Liver (tissue), 3 donors: Measurements from ENCODE around the gene ZNF587B.

Experiments
- EGR1 ChIP-seq, 2 donors: IDR thresholded peaks; 2 replicates each; pipeline ENCODE4 v1.6.1; 2016 to 2018; ENCODE audit warnings: antibody characterized with exemption in 2 of 2, low read depth in 2 of 2
- FOXA1 ChIP-seq: IDR thresholded peaks from 2 replicates; pipeline ENCODE4 v1.6.1; 2016; ENCODE audit warnings: antibody characterized with exemption
- GABPA ChIP-seq, 2 donors: IDR thresholded peaks in 1 of 2; conservative IDR thresholded peaks in 1 of 2; 2 replicates each; pipeline ENCODE4 v1.6.1; 2016; ENCODE audit warnings: antibody characterized with exemption in 2 of 2, mild to moderate bottlenecking in 1 of 2, moderate library complexity in 1 of 2
- JUND ChIP-seq, 2 donors: IDR thresholded peaks; 2 replicates each; pipeline ENCODE4 v1.6.1; 2016; ENCODE audit warnings: antibody characterized with exemption in 2 of 2
- RAD21 ChIP-seq, 2 donors: IDR thresholded peaks; 2 replicates each; pipeline ENCODE4 v1.6.1; 2016; ENCODE audit warnings: antibody characterized with exemption in 2 of 2, mild to moderate bottlenecking in 2 of 2
- SP1 ChIP-seq: IDR thresholded peaks from 2 replicates; pipeline ENCODE4 v1.6.1; 2018; ENCODE audit warnings: antibody characterized with exemption, mild to moderate bottlenecking
- TAF1 ChIP-seq: conservative IDR thresholded peaks from 2 replicates; pipeline ENCODE4 v1.6.1; 2016; ENCODE audit warnings: antibody characterized with exemption, mild to moderate bottlenecking
- YY1 ChIP-seq: IDR thresholded peaks from 2 replicates; pipeline ENCODE4 v1.6.1; 2016; ENCODE audit warnings: antibody characterized with exemption, mild to moderate bottlenecking
- TF ChIP-seq, protein P1 (sequence below): fragments of 150-350 bp; IDR thresholded peaks from 2 replicates; pipeline ENCODE4 v1.5.1; 2017; ENCODE audit warnings: improper control_type of control experiment, low read depth, low read length; ENCODE audit not compliant: missing input control
- TF ChIP-seq, protein P2 (sequence below): IDR thresholded peaks from 2 replicates; pipeline ENCODE4 v1.6.1; 2016; ENCODE audit warnings: antibody characterized with exemption, mild to moderate bottlenecking
- TF ChIP-seq, protein P3 (sequence below): IDR thresholded peaks from 2 replicates; pipeline ENCODE4 v1.6.1; 2016; ENCODE audit warnings: antibody characterized with exemption
- TF ChIP-seq, protein P4 (sequence below): IDR thresholded peaks from 2 replicates; pipeline ENCODE4 v1.6.1; 2016; ENCODE audit warnings: antibody characterized with exemption
- TF ChIP-seq, protein P5 (sequence below): IDR thresholded peaks from 2 replicates; pipeline ENCODE4 v1.6.1; 2016; ENCODE audit warnings: antibody characterized with exemption
- donor health status: healthy.
- donor health status: healthy.

DNA sequence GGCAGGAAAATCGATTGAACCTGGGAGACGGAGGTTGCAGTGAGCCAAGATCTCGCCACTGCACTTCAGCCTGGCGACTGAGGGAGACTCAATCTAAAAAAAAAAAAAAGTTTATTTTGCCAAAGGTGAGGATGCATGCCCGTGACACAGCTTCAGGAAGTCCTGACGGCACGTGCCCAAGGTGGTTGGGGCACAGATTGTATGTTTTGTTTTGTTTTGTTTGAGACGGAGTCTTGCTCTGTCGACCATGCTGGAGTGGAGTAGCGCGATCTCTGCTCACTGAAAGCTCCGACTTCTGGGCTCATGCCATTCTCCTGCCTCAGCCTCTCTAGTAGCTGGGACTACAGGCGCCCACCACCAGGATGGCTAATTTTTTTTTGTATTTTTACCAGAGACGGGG lies 12.1 kb upstream of the ZNF587B start:
- TF ChIP-seq, protein P1, sequence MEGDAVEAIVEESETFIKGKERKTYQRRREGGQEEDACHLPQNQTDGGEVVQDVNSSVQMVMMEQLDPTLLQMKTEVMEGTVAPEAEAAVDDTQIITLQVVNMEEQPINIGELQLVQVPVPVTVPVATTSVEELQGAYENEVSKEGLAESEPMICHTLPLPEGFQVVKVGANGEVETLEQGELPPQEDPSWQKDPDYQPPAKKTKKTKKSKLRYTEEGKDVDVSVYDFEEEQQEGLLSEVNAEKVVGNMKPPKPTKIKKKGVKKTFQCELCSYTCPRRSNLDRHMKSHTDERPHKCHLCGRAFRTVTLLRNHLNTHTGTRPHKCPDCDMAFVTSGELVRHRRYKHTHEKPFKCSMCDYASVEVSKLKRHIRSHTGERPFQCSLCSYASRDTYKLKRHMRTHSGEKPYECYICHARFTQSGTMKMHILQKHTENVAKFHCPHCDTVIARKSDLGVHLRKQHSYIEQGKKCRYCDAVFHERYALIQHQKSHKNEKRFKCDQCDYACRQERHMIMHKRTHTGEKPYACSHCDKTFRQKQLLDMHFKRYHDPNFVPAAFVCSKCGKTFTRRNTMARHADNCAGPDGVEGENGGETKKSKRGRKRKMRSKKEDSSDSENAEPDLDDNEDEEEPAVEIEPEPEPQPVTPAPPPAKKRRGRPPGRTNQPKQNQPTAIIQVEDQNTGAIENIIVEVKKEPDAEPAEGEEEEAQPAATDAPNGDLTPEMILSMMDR: no peak
- TF ChIP-seq, protein P2, sequence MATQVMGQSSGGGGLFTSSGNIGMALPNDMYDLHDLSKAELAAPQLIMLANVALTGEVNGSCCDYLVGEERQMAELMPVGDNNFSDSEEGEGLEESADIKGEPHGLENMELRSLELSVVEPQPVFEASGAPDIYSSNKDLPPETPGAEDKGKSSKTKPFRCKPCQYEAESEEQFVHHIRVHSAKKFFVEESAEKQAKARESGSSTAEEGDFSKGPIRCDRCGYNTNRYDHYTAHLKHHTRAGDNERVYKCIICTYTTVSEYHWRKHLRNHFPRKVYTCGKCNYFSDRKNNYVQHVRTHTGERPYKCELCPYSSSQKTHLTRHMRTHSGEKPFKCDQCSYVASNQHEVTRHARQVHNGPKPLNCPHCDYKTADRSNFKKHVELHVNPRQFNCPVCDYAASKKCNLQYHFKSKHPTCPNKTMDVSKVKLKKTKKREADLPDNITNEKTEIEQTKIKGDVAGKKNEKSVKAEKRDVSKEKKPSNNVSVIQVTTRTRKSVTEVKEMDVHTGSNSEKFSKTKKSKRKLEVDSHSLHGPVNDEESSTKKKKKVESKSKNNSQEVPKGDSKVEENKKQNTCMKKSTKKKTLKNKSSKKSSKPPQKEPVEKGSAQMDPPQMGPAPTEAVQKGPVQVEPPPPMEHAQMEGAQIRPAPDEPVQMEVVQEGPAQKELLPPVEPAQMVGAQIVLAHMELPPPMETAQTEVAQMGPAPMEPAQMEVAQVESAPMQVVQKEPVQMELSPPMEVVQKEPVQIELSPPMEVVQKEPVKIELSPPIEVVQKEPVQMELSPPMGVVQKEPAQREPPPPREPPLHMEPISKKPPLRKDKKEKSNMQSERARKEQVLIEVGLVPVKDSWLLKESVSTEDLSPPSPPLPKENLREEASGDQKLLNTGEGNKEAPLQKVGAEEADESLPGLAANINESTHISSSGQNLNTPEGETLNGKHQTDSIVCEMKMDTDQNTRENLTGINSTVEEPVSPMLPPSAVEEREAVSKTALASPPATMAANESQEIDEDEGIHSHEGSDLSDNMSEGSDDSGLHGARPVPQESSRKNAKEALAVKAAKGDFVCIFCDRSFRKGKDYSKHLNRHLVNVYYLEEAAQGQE: no peak
- TF ChIP-seq SP1 (no peak), RAD21 (IDR thresholded peaks at IDR 0.05) (no peak), EGR1 (IDR thresholded peaks at IDR 0.05; ENCODE audit: low read depth in 2 of 2) (no peak), JUND (IDR thresholded peaks at IDR 0.05) (no peak), TAF1 (no peak), YY1 (no peak), FOXA1 (no peak), GABPA (IDR thresholded peaks at IDR 0.05 in 1 of 2, conservative IDR thresholded peaks at IDR 0.05 in 1 of 2) (no peak)
- TF ChIP-seq, protein P3, sequence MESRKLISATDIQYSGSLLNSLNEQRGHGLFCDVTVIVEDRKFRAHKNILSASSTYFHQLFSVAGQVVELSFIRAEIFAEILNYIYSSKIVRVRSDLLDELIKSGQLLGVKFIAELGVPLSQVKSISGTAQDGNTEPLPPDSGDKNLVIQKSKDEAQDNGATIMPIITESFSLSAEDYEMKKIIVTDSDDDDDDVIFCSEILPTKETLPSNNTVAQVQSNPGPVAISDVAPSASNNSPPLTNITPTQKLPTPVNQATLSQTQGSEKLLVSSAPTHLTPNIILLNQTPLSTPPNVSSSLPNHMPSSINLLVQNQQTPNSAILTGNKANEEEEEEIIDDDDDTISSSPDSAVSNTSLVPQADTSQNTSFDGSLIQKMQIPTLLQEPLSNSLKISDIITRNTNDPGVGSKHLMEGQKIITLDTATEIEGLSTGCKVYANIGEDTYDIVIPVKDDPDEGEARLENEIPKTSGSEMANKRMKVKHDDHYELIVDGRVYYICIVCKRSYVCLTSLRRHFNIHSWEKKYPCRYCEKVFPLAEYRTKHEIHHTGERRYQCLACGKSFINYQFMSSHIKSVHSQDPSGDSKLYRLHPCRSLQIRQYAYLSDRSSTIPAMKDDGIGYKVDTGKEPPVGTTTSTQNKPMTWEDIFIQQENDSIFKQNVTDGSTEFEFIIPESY: no peak
- TF ChIP-seq, protein P4, sequence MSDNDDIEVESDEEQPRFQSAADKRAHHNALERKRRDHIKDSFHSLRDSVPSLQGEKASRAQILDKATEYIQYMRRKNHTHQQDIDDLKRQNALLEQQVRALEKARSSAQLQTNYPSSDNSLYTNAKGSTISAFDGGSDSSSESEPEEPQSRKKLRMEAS: no peak
- TF ChIP-seq, protein P5, sequence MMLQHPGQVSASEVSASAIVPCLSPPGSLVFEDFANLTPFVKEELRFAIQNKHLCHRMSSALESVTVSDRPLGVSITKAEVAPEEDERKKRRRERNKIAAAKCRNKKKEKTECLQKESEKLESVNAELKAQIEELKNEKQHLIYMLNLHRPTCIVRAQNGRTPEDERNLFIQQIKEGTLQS: no peak
